ENCODE data around the gene PLD6.
A peak's percentile ranks its signal among the peaks of the same experiment; 100 is the strongest.

The PLD6 gene

DNA sequence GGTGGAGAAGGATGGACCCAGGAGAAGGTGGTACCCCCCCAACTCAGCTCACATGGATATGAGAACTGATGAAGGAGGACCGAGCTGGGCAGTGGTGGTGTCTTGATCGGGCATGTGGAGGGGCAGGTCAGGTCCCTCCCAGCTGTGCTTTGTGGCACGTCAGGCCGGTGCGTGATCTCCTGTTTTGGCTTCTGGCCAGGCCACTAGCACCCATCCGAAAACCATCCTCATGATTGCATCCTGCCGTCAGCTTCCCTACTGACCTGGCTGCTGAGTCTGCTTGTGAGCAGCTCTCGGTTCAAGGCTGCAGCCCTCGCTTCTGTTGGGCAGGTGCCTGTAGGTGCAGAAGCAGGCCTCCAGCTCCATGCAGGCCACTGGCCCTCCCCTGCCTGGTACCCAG, 53.1 kb downstream of the PLD6 start:
- no peak for DNase-seq

GRCh38 chr17:17152385-17152784, 53.7 kb downstream of the PLD6 start:
- DNase-seq: no peak

- DNase-seq: peak; percentile 57
Observed at GRCh38 chr17:17151962-17152361, 54.2 kb downstream of the PLD6 start.

- no peak for DNase-seq
Observed at GRCh38 chr17:17151541-17151940, 54.6 kb downstream of the PLD6 start.

GRCh38 chr17:17151055-17151454, 55.1 kb downstream of the PLD6 start:
- DNase-seq: peak; percentile 40
